Fibroblast of lung (primary cell): ENCODE data around the gene IFIT5.

ENCODE experiments used
- EZH2 ChIP-seq: IDR thresholded peaks from 2 replicates; pipeline ENCODE4 v1.5.1; 2012; ENCODE audit warnings: low read length, control low read depth, mild to moderate bottlenecking; ENCODE audit errors: missing control alignments
- TF ChIP-seq, protein P1 (sequence below), 2 donors: IDR thresholded peaks in 1 of 2; conservative IDR thresholded peaks in 1 of 2; 1 replicate in 1 of 2; 2 replicates in 1 of 2; pipeline ENCODE4 v1.5.1; 2011 to 2012; ENCODE audit warnings: low read length in 2 of 2, control low read depth in 1 of 2, inconsistent platforms in 1 of 2, low read depth in 1 of 2, mild to moderate bottlenecking in 1 of 2

DNA sequence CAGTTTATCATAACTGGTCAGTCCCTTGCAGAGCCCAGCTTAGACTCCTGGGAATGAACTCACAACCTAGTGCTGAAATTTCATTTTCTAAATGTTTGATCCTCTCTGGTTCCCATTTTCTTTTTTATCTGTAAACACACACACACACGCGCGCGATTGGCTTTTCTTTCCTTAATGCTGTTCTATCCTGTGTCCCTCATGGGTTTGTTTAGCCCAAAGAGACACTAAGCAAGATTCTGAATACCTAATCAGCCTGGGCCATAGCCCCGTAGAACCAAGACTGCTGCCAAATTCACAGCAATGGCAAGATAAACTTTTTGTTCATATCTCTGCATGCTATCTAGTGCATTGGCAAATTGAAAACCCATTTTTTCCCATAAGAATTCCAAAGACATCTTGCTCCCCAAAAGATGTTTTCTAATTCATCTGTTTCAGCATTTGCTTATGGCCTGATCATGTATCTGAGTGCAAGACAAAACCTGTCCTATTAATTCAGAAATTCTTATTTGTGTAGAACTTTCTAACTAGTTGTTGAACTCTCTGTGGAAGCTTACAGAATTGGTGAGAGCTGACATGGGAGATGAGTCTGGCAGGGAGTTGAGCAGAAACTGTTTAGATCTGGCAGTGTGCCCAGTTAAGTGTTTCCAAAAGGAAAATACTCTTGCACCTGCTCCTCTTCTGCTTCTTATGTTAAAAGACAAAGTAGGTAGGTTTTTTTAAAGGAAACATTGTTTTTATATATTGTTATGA lies 23.7 kb upstream of the IFIT5 start:
- TF ChIP-seq, protein P1, sequence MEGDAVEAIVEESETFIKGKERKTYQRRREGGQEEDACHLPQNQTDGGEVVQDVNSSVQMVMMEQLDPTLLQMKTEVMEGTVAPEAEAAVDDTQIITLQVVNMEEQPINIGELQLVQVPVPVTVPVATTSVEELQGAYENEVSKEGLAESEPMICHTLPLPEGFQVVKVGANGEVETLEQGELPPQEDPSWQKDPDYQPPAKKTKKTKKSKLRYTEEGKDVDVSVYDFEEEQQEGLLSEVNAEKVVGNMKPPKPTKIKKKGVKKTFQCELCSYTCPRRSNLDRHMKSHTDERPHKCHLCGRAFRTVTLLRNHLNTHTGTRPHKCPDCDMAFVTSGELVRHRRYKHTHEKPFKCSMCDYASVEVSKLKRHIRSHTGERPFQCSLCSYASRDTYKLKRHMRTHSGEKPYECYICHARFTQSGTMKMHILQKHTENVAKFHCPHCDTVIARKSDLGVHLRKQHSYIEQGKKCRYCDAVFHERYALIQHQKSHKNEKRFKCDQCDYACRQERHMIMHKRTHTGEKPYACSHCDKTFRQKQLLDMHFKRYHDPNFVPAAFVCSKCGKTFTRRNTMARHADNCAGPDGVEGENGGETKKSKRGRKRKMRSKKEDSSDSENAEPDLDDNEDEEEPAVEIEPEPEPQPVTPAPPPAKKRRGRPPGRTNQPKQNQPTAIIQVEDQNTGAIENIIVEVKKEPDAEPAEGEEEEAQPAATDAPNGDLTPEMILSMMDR (conservative IDR thresholded peaks at IDR 0.05 in 1 of 2, IDR thresholded peaks at IDR 0.05 in 1 of 2; ENCODE audit: low read depth in 1 of 2, low read length in 2 of 2): no peak
- no peak for TF ChIP-seq EZH2
